IMR-90 (cell line): Measurements from ENCODE around the gene KRTAP3-2.

Experiments
- CEBPB ChIP-seq: IDR thresholded peaks from 2 replicates; pipeline ENCODE4 v1.6.1; 2012; ENCODE audit warnings: low read depth, low read length, improper control_type of control experiment
- CTCF ChIP-seq: conservative IDR thresholded peaks from 2 replicates; pipeline ENCODE4 v1.5.1; 2012; ENCODE audit warnings: mild to moderate bottlenecking, low read depth, low read length, improper control_type of control experiment
- ELK1 ChIP-seq: fragments of 150-350 bp; IDR thresholded peaks from 2 replicates; pipeline ENCODE4 v1.6.1; 2016; ENCODE audit warnings: low read depth, mild to moderate bottlenecking, low read length, moderate library complexity, borderline replicate concordance
- MAFK ChIP-seq: IDR thresholded peaks from 2 replicates; pipeline ENCODE4 v1.6.1; 2012; ENCODE audit warnings: low read depth, low read length, improper control_type of control experiment
- NFE2L2 ChIP-seq: fragments of 150-350 bp; IDR thresholded peaks from 2 replicates; pipeline ENCODE4 v1.6.1; 2016; ENCODE audit warnings: low read depth, mild to moderate bottlenecking, low read length
- POLR2A ChIP-seq: IDR thresholded peaks from 2 replicates; pipeline ENCODE4 v1.6.1; 2012; ENCODE audit warnings: mild to moderate bottlenecking, low read depth, low read length
- RAD21 ChIP-seq: IDR thresholded peaks from 2 replicates; pipeline ENCODE4 v1.6.1; 2012; ENCODE audit warnings: low read length, improper control_type of control experiment
- RFX5 ChIP-seq: IDR thresholded peaks from 2 replicates; pipeline ENCODE4 v1.8.0; 2012; ENCODE audit warnings: low read depth, mild to moderate bottlenecking, low read length, moderate library complexity
- USF2 ChIP-seq: fragments of 150-350 bp; IDR thresholded peaks from 2 replicates; pipeline ENCODE4 v1.6.1; 2017; ENCODE audit warnings: mild to moderate bottlenecking, antibody characterized with exemption, low read length, low read depth

- TF ChIP-seq CTCF (no peak), POLR2A (no peak), CEBPB (no peak), USF2 (no peak), ELK1 (no peak), NFE2L2 (no peak), RFX5 (no peak), MAFK (no peak), RAD21 (no peak)
Observed at GRCh38 chr17:40981115-40981514, 18.6 kb downstream of the KRTAP3-2 start.
